HepG2 (cell line): Measurements from ENCODE around the gene ST3GAL4.

ENCODE experiments used
- BHLHE40 ChIP-seq: IDR thresholded peaks from 2 replicates; pipeline ENCODE4 v1.6.1; 2011; ENCODE audit warnings: low read length, improper control_type of control experiment
- CEBPG ChIP-seq: IDR thresholded peaks from 2 replicates; pipeline ENCODE4 v1.6.1; 2016
- CHD4 ChIP-seq: fragments of 200-600 bp; sonication (generic); IDR thresholded peaks from 2 replicates; pipeline ENCODE4 v1.7.0; 2017; ENCODE audit warnings: mild to moderate bottlenecking, low read length, borderline replicate concordance
- GABPA ChIP-seq, 2 experiments: IDR thresholded peaks; 2 replicates each; pipeline ENCODE4 v1.6.1; 2011 to 2016; ENCODE audit warnings: low read depth in 2 of 2, low read length in 1 of 2, missing biosample characterization in 1 of 2, missing genetic modification characterization in 1 of 2
- IRF9 ChIP-seq: sonication (generic); formaldehyde crosslinking; IDR thresholded peaks from 2 replicates; pipeline ENCODE4 v1.8.0; 2022; ENCODE audit warnings: missing genetic modification reagents, mild to moderate bottlenecking, borderline replicate concordance
- MLLT10 ChIP-seq: sonication (generic); formaldehyde crosslinking; IDR thresholded peaks from 2 replicates; pipeline ENCODE4 v1.4.0; 2020; ENCODE audit warnings: missing genetic modification reagents
- TF ChIP-seq, protein P1 (sequence below): sonication (generic); formaldehyde crosslinking; IDR thresholded peaks from 2 replicates; pipeline ENCODE4 v1.4.0; 2020; ENCODE audit warnings: missing genetic modification reagents

GRCh38 chr11:126403022-126403581 lies 47.6 kb downstream of the ST3GAL4 start:
- TF ChIP-seq MLLT10 (CRISPR knock-in tag) = no peak
- TF ChIP-seq CHD4 = no peak
- TF ChIP-seq CEBPG (CRISPR knock-in tag) = no peak
- TF ChIP-seq, protein P1, sequence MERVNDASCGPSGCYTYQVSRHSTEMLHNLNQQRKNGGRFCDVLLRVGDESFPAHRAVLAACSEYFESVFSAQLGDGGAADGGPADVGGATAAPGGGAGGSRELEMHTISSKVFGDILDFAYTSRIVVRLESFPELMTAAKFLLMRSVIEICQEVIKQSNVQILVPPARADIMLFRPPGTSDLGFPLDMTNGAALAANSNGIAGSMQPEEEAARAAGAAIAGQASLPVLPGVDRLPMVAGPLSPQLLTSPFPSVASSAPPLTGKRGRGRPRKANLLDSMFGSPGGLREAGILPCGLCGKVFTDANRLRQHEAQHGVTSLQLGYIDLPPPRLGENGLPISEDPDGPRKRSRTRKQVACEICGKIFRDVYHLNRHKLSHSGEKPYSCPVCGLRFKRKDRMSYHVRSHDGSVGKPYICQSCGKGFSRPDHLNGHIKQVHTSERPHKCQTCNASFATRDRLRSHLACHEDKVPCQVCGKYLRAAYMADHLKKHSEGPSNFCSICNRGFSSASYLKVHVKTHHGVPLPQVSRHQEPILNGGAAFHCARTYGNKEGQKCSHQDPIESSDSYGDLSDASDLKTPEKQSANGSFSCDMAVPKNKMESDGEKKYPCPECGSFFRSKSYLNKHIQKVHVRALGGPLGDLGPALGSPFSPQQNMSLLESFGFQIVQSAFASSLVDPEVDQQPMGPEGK (CRISPR knock-in tag) = no peak
- no peak for TF ChIP-seq IRF9 (CRISPR knock-in tag)
- TF ChIP-seq GABPA (IDR thresholded peaks at IDR 0.05; ENCODE audit: low read depth, low read length) = no peak
- TF ChIP-seq GABPA (CRISPR knock-in tag; IDR thresholded peaks at IDR 0.05; ENCODE audit: low read depth) = no peak
- TF ChIP-seq BHLHE40 = no peak
